SIG-M5 treated with dmso at 0.1 percent for 504 hours (cell line): ENCODE measurements around the gene CELF2.

ENCODE experiments used
- DNase-seq: peaks from one replicate; lab custom pipeline; 2025; ENCODE audit not compliant: unreplicated experiment; lab: John Stamatoyannopoulos, UW

The CELF2 gene

GRCh38 chr10:11192304-11193000 lies 174.8 kb downstream of the CELF2 start:
- DNase-seq: no peak

- no peak for DNase-seq
These were observed 175.4 kb downstream of the CELF2 start for GRCh38 chr10:11193001-11193551.

GRCh38 chr10:11194859-11195586 lies 177.4 kb downstream of the CELF2 start:
- DNase-seq: peak; percentile 20

- DNase-seq: no peak
These were observed 178.0 kb downstream of the CELF2 start for GRCh38 chr10:11195623-11196022.

- DNase-seq: peak; percentile 86
These were observed 179.6 kb downstream of the CELF2 start for GRCh38 chr10:11197266-11197712.

GRCh38 chr10:11197878-11198277 lies 180.2 kb downstream of the CELF2 start:
- no peak for DNase-seq

- DNase-seq: no peak
These were observed 184.2 kb downstream of the CELF2 start for GRCh38 chr10:11201911-11202310.

GRCh38 chr10:11204351-11204942 lies 186.8 kb downstream of the CELF2 start:
- no peak for DNase-seq

- DNase-seq: no peak
These were observed 187.5 kb downstream of the CELF2 start for GRCh38 chr10:11205030-11205772.

- no peak for DNase-seq
These were observed 189.2 kb downstream of the CELF2 start for GRCh38 chr10:11206676-11207559.

- DNase-seq: no peak
These were observed 189.8 kb downstream of the CELF2 start for GRCh38 chr10:11207560-11207844.

- no peak for DNase-seq
These were observed 190.6 kb downstream of the CELF2 start for GRCh38 chr10:11208243-11208642.

- DNase-seq: no peak
These were observed 191.5 kb downstream of the CELF2 start for GRCh38 chr10:11208908-11209829.

- no peak for DNase-seq
These were observed 192.1 kb downstream of the CELF2 start for GRCh38 chr10:11209830-11210181.

- no peak for DNase-seq
These were observed 192.7 kb downstream of the CELF2 start for GRCh38 chr10:11210211-11210922.

GRCh38 chr10:11212288-11213085 lies 194.8 kb downstream of the CELF2 start:
- DNase-seq: no peak

GRCh38 chr10:11213137-11213536 lies 195.5 kb downstream of the CELF2 start:
- no peak for DNase-seq

GRCh38 chr10:11214407-11214806 lies 196.7 kb downstream of the CELF2 start:
- DNase-seq: no peak
